WI38 (cell line): ENCODE results near the gene GIGYF2.

ENCODE experiments used
- H3K4me3 ChIP-seq: 2 replicates; pipeline ENCODE4 v1.5.1; 2011; ENCODE audit warnings: low read depth, mild to moderate bottlenecking, control low read depth, low read length
- TF ChIP-seq, protein P1 (sequence below): IDR thresholded peaks from 2 replicates; pipeline ENCODE4 v1.5.1; 2012; ENCODE audit warnings: low read depth, mild to moderate bottlenecking, control low read depth, low read length

GIGYF2 gene

GRCh38 chr2:232731470-232731869 lies 34.3 kb downstream of the GIGYF2 start:
- TF ChIP-seq, protein P1, sequence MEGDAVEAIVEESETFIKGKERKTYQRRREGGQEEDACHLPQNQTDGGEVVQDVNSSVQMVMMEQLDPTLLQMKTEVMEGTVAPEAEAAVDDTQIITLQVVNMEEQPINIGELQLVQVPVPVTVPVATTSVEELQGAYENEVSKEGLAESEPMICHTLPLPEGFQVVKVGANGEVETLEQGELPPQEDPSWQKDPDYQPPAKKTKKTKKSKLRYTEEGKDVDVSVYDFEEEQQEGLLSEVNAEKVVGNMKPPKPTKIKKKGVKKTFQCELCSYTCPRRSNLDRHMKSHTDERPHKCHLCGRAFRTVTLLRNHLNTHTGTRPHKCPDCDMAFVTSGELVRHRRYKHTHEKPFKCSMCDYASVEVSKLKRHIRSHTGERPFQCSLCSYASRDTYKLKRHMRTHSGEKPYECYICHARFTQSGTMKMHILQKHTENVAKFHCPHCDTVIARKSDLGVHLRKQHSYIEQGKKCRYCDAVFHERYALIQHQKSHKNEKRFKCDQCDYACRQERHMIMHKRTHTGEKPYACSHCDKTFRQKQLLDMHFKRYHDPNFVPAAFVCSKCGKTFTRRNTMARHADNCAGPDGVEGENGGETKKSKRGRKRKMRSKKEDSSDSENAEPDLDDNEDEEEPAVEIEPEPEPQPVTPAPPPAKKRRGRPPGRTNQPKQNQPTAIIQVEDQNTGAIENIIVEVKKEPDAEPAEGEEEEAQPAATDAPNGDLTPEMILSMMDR = no peak
- no peak overlapping the region for H3K4me3 ChIP-seq

DNA sequence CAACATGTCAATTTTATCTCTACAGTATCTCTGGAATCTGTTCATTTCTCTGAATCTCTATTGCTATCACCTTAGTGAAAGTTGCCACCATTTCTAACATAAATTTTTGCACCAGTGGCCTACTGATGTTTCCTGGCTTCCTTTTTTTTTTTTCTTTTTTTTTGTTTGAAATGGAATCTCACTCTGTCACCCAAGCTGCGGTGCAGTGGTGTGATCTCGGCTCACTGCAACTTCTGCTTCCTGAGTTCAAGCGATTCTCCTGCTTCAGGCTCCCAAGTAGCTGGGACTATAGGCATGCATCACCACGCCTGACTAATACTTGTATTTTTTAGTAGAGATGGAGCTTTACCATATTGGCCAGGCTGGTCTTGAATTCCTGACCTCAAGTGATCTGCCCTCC lies 44.2 kb downstream of the GIGYF2 start:
- TF ChIP-seq, protein P1 = no peak
- no peak overlapping the region for H3K4me3 ChIP-seq

DNA sequence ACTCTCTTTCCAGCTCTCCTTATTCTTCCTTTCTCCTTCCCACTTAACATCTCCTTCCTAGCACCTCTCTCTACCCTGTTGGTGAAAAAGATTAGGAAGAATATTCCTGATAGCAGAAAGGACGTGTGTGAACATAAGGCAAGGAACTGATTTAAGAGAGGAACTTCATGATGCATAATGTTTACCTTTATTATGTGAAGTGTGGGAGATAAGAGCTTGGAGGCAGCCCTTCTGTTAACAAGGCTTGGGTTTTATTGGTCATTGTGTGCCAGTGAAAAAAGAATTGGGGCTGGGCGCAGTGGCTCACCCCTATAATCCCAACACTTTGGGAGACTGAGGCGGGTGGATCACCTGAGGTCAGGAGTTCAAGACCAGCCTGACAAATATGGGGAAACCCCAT lies 44.8 kb downstream of the GIGYF2 start:
- H3K4me3 ChIP-seq = no peak overlapping the region
- TF ChIP-seq, protein P1 = no peak

GRCh38 chr2:232744963-232745362 lies 47.8 kb downstream of the GIGYF2 start:
- H3K4me3 ChIP-seq = no peak overlapping the region
- TF ChIP-seq, protein P1 = no peak

DNA sequence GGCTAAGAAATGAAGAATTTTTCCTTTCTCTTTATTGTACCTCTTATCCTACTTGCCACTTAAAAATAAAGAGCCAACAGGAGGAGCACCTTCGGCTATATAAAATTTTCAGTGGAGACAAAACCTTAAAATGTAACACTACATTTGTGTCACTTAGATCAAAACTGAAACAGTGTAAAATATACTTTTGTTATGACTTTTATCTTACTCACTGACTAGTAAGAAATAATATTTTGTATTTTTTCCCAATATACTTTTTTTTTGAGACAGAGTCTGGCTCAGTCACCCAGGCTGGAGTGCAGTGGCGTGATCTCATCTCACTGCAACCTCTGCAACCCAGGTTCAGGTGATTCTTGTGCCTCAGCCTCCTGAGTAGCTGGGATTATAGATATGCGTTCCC lies 50.9 kb downstream of the GIGYF2 start:
- H3K4me3 ChIP-seq = no peak overlapping the region

DNA sequence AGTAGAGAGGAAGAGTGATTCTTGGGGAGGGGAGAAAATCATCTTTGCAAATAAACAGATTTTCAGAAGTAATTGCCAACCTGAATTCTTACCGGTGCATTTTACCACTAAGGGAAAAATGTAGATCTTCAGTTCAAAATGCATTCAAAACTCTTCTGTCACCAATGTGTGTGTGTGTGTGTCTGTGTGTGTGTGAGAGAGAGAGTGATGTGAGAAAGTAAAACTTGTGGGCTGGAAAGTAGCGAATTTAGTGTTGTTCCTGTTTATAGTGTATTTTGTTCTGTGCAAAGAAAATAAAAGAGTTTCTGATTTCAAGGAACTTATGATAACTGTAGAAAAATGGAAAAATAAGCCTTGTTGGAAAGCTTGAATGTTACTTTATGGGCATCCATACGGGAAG lies 52.2 kb downstream of the GIGYF2 start:
- TF ChIP-seq, protein P1 = no peak
- H3K4me3 ChIP-seq = no peak overlapping the region

More for the DNA sequence above, 50.9 kb downstream of the GIGYF2 start:
- TF ChIP-seq, protein P1 = no peak

- no peak overlapping the region for H3K4me3 ChIP-seq
- TF ChIP-seq, protein P1 = no peak
Measured at GRCh38 chr2:232750135-232750671, 53.1 kb downstream of the GIGYF2 start.
